Caco-2 (cell line): ENCODE data around the gene AK3. TPM values are rescaled to one million over a fixed set of nuclear protein-coding genes. Genes with fewer than 3 reads are reported as not detected.

ENCODE experiments used
- BruUV-seq: library from RNA; stranded (reverse); fragments of 400-500 nt; replicated peaks from 2 replicates; lab custom pipeline; 2021; lab: Mats Ljungman, UMichigan
- CTCF ChIA-PET: fragments of 300-600 bp; sonication (Branson Sonifier 250); formaldehyde crosslinking; loops from one replicate; lab custom pipeline; 2022; ENCODE audit warnings: antibody characterized with exemption; lab: Charles Lee
- POLR2A ChIA-PET: fragments of 300-600 bp; sonication (Branson Sonifier 250); formaldehyde crosslinking; loops from one replicate; lab custom pipeline; 2022; ENCODE audit warnings: antibody characterized with exemption; lab: Charles Lee
- DNase-seq, 2 experiments: peaks; one replicate each; pipeline versions ENCODE4 v3.0.0 to v3.0.0-alpha.2; 2020 to 2022
- H3K27me3 ChIP-seq: replicated peaks from 2 replicates; pipeline ENCODE4 v1.6.0; 2011; ENCODE audit warnings: low read length; ENCODE audit not compliant: control insufficient read depth, insufficient read depth
- H3K36me3 ChIP-seq: 2 replicates; pipeline ENCODE4 v1.5.1; 2011; ENCODE audit warnings: low read length; ENCODE audit not compliant: control insufficient read depth, insufficient read depth
- H3K4me1 ChIP-seq: fragments of 250-450 bp; sonication (Bioruptor Pico); 2 replicates; pipeline ENCODE4 v1.5.1; 2020; ENCODE audit warnings: mild to moderate bottlenecking
- H3K4me3 ChIP-seq: 2 replicates; pipeline ENCODE4 v1.5.1; 2011; ENCODE audit warnings: low read depth, mild to moderate bottlenecking, control low read depth, low read length
- H3K9me3 ChIP-seq: fragments of 250-450 bp; sonication (Bioruptor Pico); 2 replicates; pipeline ENCODE4 v1.5.1; 2020; ENCODE audit warnings: mild to moderate bottlenecking, moderate library complexity
- H3K27ac Mint-ChIP-seq: one replicate; pipeline ENCODE4 v1.8.0; 2022; ENCODE audit warnings: mixed read lengths; ENCODE audit not compliant: unreplicated experiment
- H3K27me3 Mint-ChIP-seq: one replicate; pipeline ENCODE4 v1.8.0; 2022; ENCODE audit warnings: mixed read lengths; ENCODE audit not compliant: insufficient read depth, unreplicated experiment
- H3K36me3 Mint-ChIP-seq: one replicate; pipeline ENCODE4 v1.8.0; 2022; ENCODE audit warnings: mild to moderate bottlenecking, mixed read lengths; ENCODE audit not compliant: insufficient read depth, unreplicated experiment
- H3K4me1 Mint-ChIP-seq: one replicate; pipeline ENCODE4 v1.8.0; 2022; ENCODE audit warnings: low read depth, mixed read lengths; ENCODE audit not compliant: unreplicated experiment
- H3K4me3 Mint-ChIP-seq: one replicate; pipeline ENCODE4 v1.8.0; 2022; ENCODE audit warnings: mild to moderate bottlenecking, moderate library complexity, mixed read lengths; ENCODE audit not compliant: unreplicated experiment
- H3K9me3 Mint-ChIP-seq: one replicate; pipeline ENCODE4 v1.8.0; 2022; ENCODE audit warnings: mixed read lengths; ENCODE audit not compliant: unreplicated experiment
- intact Hi-C: fragments of 100-400 bp; cut with micrococcal nuclease; formaldehyde crosslinking; loops from one replicate; pipeline ENCODE4 v1.10.0; 2022; ENCODE audit not compliant: unreplicated experiment
- total RNA-seq: library from RNA; stranded (reverse); gene quantifications from 2 replicates; pipeline ENCODE4 v1.2.3, GENCODE V29; 2022
- TF ChIP-seq, protein P1 (sequence below), 2 experiments: fragments of 200-600 bp in 1 of 2; IDR thresholded peaks; 1 replicate in 1 of 2; 2 replicates in 1 of 2; pipeline versions ENCODE4 v1.5.1 to v1.8.0; 2011 to 2022; ENCODE audit warnings: antibody characterized with exemption in 1 of 2, control low read depth in 1 of 2, inconsistent platforms in 1 of 2, low read depth in 1 of 2, low read length in 1 of 2, mild to moderate bottlenecking in 1 of 2, moderate library complexity in 1 of 2; ENCODE audit not compliant: insufficient read depth in 1 of 2, severe bottlenecking in 1 of 2, unreplicated experiment in 1 of 2

The AK3 gene
- total RNA-seq, 1 experiment from 2014 or later: 32.0 TPM

DNA sequence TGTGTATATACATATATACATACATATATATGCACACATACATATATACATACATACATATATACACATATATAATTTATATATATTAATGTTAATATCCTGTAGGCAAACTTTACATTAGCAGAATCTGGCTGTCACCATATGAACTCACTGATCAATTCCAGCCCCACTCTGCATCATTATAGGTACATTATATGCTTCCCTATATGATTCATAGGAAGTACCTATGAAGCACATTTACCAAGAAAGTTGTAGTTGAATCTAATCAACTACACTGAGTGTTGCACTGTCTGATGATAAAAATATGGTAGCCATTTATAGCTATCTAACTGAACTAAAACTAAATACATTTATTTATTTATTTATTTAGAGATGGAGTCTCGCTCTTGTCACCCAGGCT, 69.3 kb downstream of the AK3 start:
- TF ChIP-seq, protein P1, sequence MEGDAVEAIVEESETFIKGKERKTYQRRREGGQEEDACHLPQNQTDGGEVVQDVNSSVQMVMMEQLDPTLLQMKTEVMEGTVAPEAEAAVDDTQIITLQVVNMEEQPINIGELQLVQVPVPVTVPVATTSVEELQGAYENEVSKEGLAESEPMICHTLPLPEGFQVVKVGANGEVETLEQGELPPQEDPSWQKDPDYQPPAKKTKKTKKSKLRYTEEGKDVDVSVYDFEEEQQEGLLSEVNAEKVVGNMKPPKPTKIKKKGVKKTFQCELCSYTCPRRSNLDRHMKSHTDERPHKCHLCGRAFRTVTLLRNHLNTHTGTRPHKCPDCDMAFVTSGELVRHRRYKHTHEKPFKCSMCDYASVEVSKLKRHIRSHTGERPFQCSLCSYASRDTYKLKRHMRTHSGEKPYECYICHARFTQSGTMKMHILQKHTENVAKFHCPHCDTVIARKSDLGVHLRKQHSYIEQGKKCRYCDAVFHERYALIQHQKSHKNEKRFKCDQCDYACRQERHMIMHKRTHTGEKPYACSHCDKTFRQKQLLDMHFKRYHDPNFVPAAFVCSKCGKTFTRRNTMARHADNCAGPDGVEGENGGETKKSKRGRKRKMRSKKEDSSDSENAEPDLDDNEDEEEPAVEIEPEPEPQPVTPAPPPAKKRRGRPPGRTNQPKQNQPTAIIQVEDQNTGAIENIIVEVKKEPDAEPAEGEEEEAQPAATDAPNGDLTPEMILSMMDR (IDR thresholded peaks at IDR 0.05; ENCODE audit: insufficient read depth in 1 of 2, low read depth in 1 of 2, low read length in 1 of 2, severe bottlenecking in 1 of 2, unreplicated experiment in 1 of 2): no peak
- Mint-ChIP-seq H3K27me3 (no peaks in the 10 kb centered on the region), H3K36me3 (no peaks in the 10 kb centered on the region), H3K9me3 (no peaks in the 10 kb centered on the region), H3K27ac (no peak overlapping the region), H3K4me3 (no peak overlapping the region), H3K4me1 (no peaks in the 10 kb centered on the region)
- H3K36me3 ChIP-seq: no peaks in the 10 kb centered on the region
- H3K4me1 ChIP-seq: 0 out of 2 replicates have a peak, but pooled peaks cover 3% of the 10 kb centered on the region
- no peaks in the 10 kb centered on the region for H3K9me3 ChIP-seq
- no peak overlapping the region for H3K4me3 ChIP-seq
- DNase-seq: no peak
- no peaks in the 10 kb centered on the region for H3K27me3 ChIP-seq
- ChIA-PET POLR2A (no interaction called here), CTCF (no interaction called here)
- intact Hi-C loops: no loop called here
- BruUV-seq: no TSS peak

DNA sequence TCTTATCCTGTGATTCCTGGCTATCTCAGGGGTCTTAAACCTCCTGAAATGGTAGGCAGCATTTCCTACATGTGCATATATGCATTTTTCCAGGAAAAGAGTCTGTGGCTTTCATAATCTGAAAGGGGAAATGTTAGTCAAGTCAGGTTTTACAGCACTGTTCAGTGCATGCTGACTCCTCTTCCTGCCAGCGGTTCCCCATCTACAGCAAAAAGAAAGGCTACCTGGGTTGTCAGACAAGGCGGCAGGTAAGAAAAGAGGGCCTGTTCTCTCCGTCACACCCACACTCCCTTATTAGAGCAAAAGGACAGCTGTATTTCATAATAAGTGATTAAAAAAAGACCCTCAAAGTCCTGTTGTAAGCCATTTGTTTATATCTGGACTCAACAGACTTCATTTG, 70.4 kb downstream of the AK3 start:
- H3K4me1 ChIP-seq: 0 out of 2 replicates have a peak, but pooled peaks cover 5% of the 10 kb centered on the region
- Mint-ChIP-seq H3K9me3 (no peaks in the 10 kb centered on the region), H3K27ac (no peak overlapping the region), H3K4me1 (no peaks in the 10 kb centered on the region), H3K4me3 (no peak overlapping the region), H3K27me3 (no peaks in the 10 kb centered on the region), H3K36me3 (no peaks in the 10 kb centered on the region)
- no TSS peak for BruUV-seq
- no peaks in the 10 kb centered on the region for H3K27me3 ChIP-seq
- no peaks in the 10 kb centered on the region for H3K36me3 ChIP-seq
- ChIA-PET POLR2A (no interaction called here), CTCF (no interaction called here)
- TF ChIP-seq, protein P1 (IDR thresholded peaks at IDR 0.05; ENCODE audit: insufficient read depth in 1 of 2, low read depth in 1 of 2, low read length in 1 of 2, severe bottlenecking in 1 of 2, unreplicated experiment in 1 of 2): no peak
- H3K4me3 ChIP-seq: no peak overlapping the region
- no peak for DNase-seq
- intact Hi-C loops: no loop called here
- H3K9me3 ChIP-seq: no peaks in the 10 kb centered on the region

DNA sequence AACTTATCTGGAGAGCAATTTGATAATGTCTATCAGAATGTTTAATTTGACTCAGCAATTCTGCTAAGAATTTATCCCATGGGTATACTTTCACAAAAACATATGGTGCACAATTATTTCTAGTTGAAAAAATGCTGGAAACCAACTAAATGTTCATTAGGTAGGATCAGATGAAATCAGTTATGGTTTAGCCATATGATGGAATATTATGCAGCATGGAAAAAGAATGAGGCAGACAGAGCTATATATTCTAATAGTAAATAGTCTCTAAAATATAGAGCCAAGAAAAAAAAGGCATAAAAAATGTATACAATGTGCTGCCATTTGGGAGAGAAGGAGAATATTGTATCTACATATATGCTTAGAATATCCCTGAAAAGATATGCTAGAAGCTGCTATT, 71.1 kb downstream of the AK3 start:
- Histone ChIP-seq H3K36me3 (no peaks in the 10 kb centered on the region), H3K27me3 (no peaks in the 10 kb centered on the region), H3K4me1 (0 out of 2 replicates have a peak, but pooled peaks cover 5% of the 10 kb centered on the region), H3K9me3 (no peaks in the 10 kb centered on the region), H3K4me3 (no peak overlapping the region)
- no TSS peak for BruUV-seq
- CTCF ChIA-PET: no interaction called here
- Mint-ChIP-seq H3K4me3 (no peak overlapping the region), H3K27ac (no peak overlapping the region), H3K36me3 (no peaks in the 10 kb centered on the region), H3K4me1 (no peaks in the 10 kb centered on the region), H3K9me3 (no peaks in the 10 kb centered on the region), H3K27me3 (no peaks in the 10 kb centered on the region)
- DNase-seq: no peak
- TF ChIP-seq, protein P1 (IDR thresholded peaks at IDR 0.05; ENCODE audit: insufficient read depth in 1 of 2, low read depth in 1 of 2, low read length in 1 of 2, severe bottlenecking in 1 of 2, unreplicated experiment in 1 of 2): no peak
- intact Hi-C loops: loop anchor here (10.0 kb wide), 1 partner anchor 315 kb away; the partner anchor contains the start of gene JAK2
- POLR2A ChIA-PET: no interaction called here
